Measurements from ENCODE around the gene PUSL1.

The PUSL1 gene

GRCh38 chr1:1307923-1308755, at the start of gene PUSL1, which contains the start of gene ACAP3:
TSS of gene PUSL1 (plus strand) at chr1:1308597. CDS start at chr1:1308644, 47 bp downstream.
TSS of gene ACAP3 (minus strand) at chr1:1307930. CDS start at chr1:1307815, 115 bp downstream.
- peak within 1 kb of the TSS; percentile 85 to 98 for H3K4me3 ChIP-seq (ENCODE audit: low read depth in 1 of 2, low read length in 2 of 2)
- H3K4me1 ChIP-seq (ENCODE audit: insufficient read depth, low read length) = peaks cover 26% of the 10 kb centered on the region
- H3K36me3 ChIP-seq (ENCODE audit: insufficient read depth, low read length) = peaks cover 23% of the 10 kb centered on the region
- peak within 1 kb of the TSS; percentile 99 for H3K27ac ChIP-seq (ENCODE audit: low read depth, low read length)
- no peaks in the 10 kb centered on the region for H3K27me3 ChIP-seq (ENCODE audit: control insufficient read depth in 1 of 2, insufficient read depth in 2 of 2, low read length in 2 of 2)
- H3K9ac ChIP-seq (ENCODE audit: low read length) = peak within 1 kb of the TSS; percentile 4
- no peaks in the 10 kb centered on the region for H3K9me3 ChIP-seq (ENCODE audit: low read length)

- Histone ChIP-seq H3K27ac (ENCODE audit: low read depth, low read length) (no peak overlapping the region), H3K4me1 (ENCODE audit: insufficient read depth, low read length) (no peaks in the 10 kb centered on the region), H3K27me3 (ENCODE audit: control insufficient read depth in 1 of 2, insufficient read depth in 2 of 2, low read length in 2 of 2) (no peaks in the 10 kb centered on the region), H3K9ac (ENCODE audit: low read length) (no peak overlapping the region), H3K4me3 (ENCODE audit: low read depth in 1 of 2, low read length in 2 of 2) (no peak overlapping the region), H3K36me3 (ENCODE audit: insufficient read depth, low read length) (peaks cover 58% of the 10 kb centered on the region), H3K9me3 (ENCODE audit: low read length) (no peaks in the 10 kb centered on the region)
These were observed 49.3 kb upstream of the PUSL1 start for GRCh38 chr1:1259119-1259488.

GRCh38 chr1:1259540-1259939, 48.9 kb upstream of the PUSL1 start:
- Histone ChIP-seq H3K27me3 (ENCODE audit: control insufficient read depth in 1 of 2, insufficient read depth in 2 of 2, low read length in 2 of 2) (no peaks in the 10 kb centered on the region), H3K27ac (ENCODE audit: low read depth, low read length) (no peak overlapping the region), H3K4me1 (ENCODE audit: insufficient read depth, low read length) (no peaks in the 10 kb centered on the region), H3K9me3 (ENCODE audit: low read length) (no peaks in the 10 kb centered on the region), H3K36me3 (ENCODE audit: insufficient read depth, low read length) (peaks cover 58% of the 10 kb centered on the region), H3K9ac (ENCODE audit: low read length) (no peak overlapping the region), H3K4me3 (ENCODE audit: low read depth in 1 of 2, low read length in 2 of 2) (no peak overlapping the region)

GRCh38 chr1:1259951-1260600, 48.3 kb upstream of the PUSL1 start:
- Histone ChIP-seq H3K27me3 (ENCODE audit: control insufficient read depth in 1 of 2, insufficient read depth in 2 of 2, low read length in 2 of 2) (no peaks in the 10 kb centered on the region), H3K4me3 (ENCODE audit: low read depth in 1 of 2, low read length in 2 of 2) (no peak overlapping the region), H3K9me3 (ENCODE audit: low read length) (no peaks in the 10 kb centered on the region), H3K4me1 (ENCODE audit: insufficient read depth, low read length) (no peaks in the 10 kb centered on the region), H3K36me3 (ENCODE audit: insufficient read depth, low read length) (peaks cover 53% of the 10 kb centered on the region), H3K9ac (ENCODE audit: low read length) (no peak overlapping the region), H3K27ac (ENCODE audit: low read depth, low read length) (no peak overlapping the region)

GRCh38 chr1:1260843-1261560, 47.4 kb upstream of the PUSL1 start:
- Histone ChIP-seq H3K27me3 (ENCODE audit: control insufficient read depth in 1 of 2, insufficient read depth in 2 of 2, low read length in 2 of 2) (no peaks in the 10 kb centered on the region), H3K36me3 (ENCODE audit: insufficient read depth, low read length) (peaks cover 44% of the 10 kb centered on the region), H3K4me1 (ENCODE audit: insufficient read depth, low read length) (no peaks in the 10 kb centered on the region), H3K9me3 (ENCODE audit: low read length) (no peaks in the 10 kb centered on the region), H3K9ac (ENCODE audit: low read length) (no peak overlapping the region), H3K4me3 (ENCODE audit: low read depth in 1 of 2, low read length in 2 of 2) (no peak overlapping the region), H3K27ac (ENCODE audit: low read depth, low read length) (no peak overlapping the region)

GRCh38 chr1:1262071-1262470, 46.3 kb upstream of the PUSL1 start:
- Histone ChIP-seq H3K27me3 (ENCODE audit: control insufficient read depth in 1 of 2, insufficient read depth in 2 of 2, low read length in 2 of 2) (no peaks in the 10 kb centered on the region), H3K9me3 (ENCODE audit: low read length) (no peaks in the 10 kb centered on the region), H3K36me3 (ENCODE audit: insufficient read depth, low read length) (peaks cover 41% of the 10 kb centered on the region), H3K27ac (ENCODE audit: low read depth, low read length) (no peak overlapping the region), H3K4me3 (ENCODE audit: low read depth in 1 of 2, low read length in 2 of 2) (no peak overlapping the region), H3K4me1 (ENCODE audit: insufficient read depth, low read length) (no peaks in the 10 kb centered on the region), H3K9ac (ENCODE audit: low read length) (no peak overlapping the region)

- peaks cover 48% of the 10 kb centered on the region for H3K36me3 ChIP-seq (ENCODE audit: insufficient read depth, low read length)
- H3K4me1 ChIP-seq (ENCODE audit: insufficient read depth, low read length) = no peaks in the 10 kb centered on the region
- H3K4me3 ChIP-seq (ENCODE audit: low read depth in 1 of 2, low read length in 2 of 2) = no peak overlapping the region
- no peak overlapping the region for H3K27ac ChIP-seq (ENCODE audit: low read depth, low read length)
- H3K9me3 ChIP-seq (ENCODE audit: low read length) = no peaks in the 10 kb centered on the region
- H3K9ac ChIP-seq (ENCODE audit: low read length) = no peak overlapping the region
- H3K27me3 ChIP-seq (ENCODE audit: control insufficient read depth in 1 of 2, insufficient read depth in 2 of 2, low read length in 2 of 2) = no peaks in the 10 kb centered on the region
These were observed 45.6 kb upstream of the PUSL1 start for GRCh38 chr1:1262758-1263157.

GRCh38 chr1:1264026-1264425, 44.4 kb upstream of the PUSL1 start:
- Histone ChIP-seq H3K36me3 (ENCODE audit: insufficient read depth, low read length) (peaks cover 54% of the 10 kb centered on the region), H3K4me3 (ENCODE audit: low read depth in 1 of 2, low read length in 2 of 2) (no peak overlapping the region), H3K27me3 (ENCODE audit: control insufficient read depth in 1 of 2, insufficient read depth in 2 of 2, low read length in 2 of 2) (no peaks in the 10 kb centered on the region), H3K9ac (ENCODE audit: low read length) (no peak overlapping the region), H3K27ac (ENCODE audit: low read depth, low read length) (no peak overlapping the region), H3K4me1 (ENCODE audit: insufficient read depth, low read length) (no peaks in the 10 kb centered on the region), H3K9me3 (ENCODE audit: low read length) (no peaks in the 10 kb centered on the region)

- Histone ChIP-seq H3K4me3 (ENCODE audit: low read depth in 1 of 2, low read length in 2 of 2) (no peak overlapping the region), H3K36me3 (ENCODE audit: insufficient read depth, low read length) (peaks cover 49% of the 10 kb centered on the region), H3K27me3 (ENCODE audit: control insufficient read depth in 1 of 2, insufficient read depth in 2 of 2, low read length in 2 of 2) (no peaks in the 10 kb centered on the region), H3K9me3 (ENCODE audit: low read length) (no peaks in the 10 kb centered on the region), H3K4me1 (ENCODE audit: insufficient read depth, low read length) (peaks cover under 1% of the 10 kb centered on the region), H3K27ac (ENCODE audit: low read depth, low read length) (no peak overlapping the region), H3K9ac (ENCODE audit: low read length) (no peak overlapping the region)
These were observed 43.5 kb upstream of the PUSL1 start for GRCh38 chr1:1264868-1265272.

- Histone ChIP-seq H3K27ac (ENCODE audit: low read depth, low read length) (no peak overlapping the region), H3K27me3 (ENCODE audit: control insufficient read depth in 1 of 2, insufficient read depth in 2 of 2, low read length in 2 of 2) (no peaks in the 10 kb centered on the region), H3K4me1 (ENCODE audit: insufficient read depth, low read length) (peaks cover 28% of the 10 kb centered on the region), H3K36me3 (ENCODE audit: insufficient read depth, low read length) (peaks cover 24% of the 10 kb centered on the region), H3K9me3 (ENCODE audit: low read length) (no peaks in the 10 kb centered on the region), H3K4me3 (ENCODE audit: low read depth in 1 of 2, low read length in 2 of 2) (no peak overlapping the region), H3K9ac (ENCODE audit: low read length) (no peak overlapping the region)
These were observed 40.7 kb upstream of the PUSL1 start for GRCh38 chr1:1267488-1268283.

GRCh38 chr1:1268284-1268682, 40.1 kb upstream of the PUSL1 start:
- Histone ChIP-seq H3K9me3 (ENCODE audit: low read length) (no peaks in the 10 kb centered on the region), H3K36me3 (ENCODE audit: insufficient read depth, low read length) (peaks cover 18% of the 10 kb centered on the region), H3K9ac (ENCODE audit: low read length) (no peak overlapping the region), H3K27me3 (ENCODE audit: control insufficient read depth in 1 of 2, insufficient read depth in 2 of 2, low read length in 2 of 2) (no peaks in the 10 kb centered on the region), H3K4me1 (ENCODE audit: insufficient read depth, low read length) (peaks cover 30% of the 10 kb centered on the region), H3K27ac (ENCODE audit: low read depth, low read length) (no peak overlapping the region), H3K4me3 (ENCODE audit: low read depth in 1 of 2, low read length in 2 of 2) (no peak overlapping the region)

Data from muscle layer of colon (tissue), 2 donors.